DOHH2 (cell line): Measurements from ENCODE around the gene PLPP3.

ENCODE experiments used
- CTCF ChIP-seq: fragments of 200-600 bp; sonication (generic); IDR thresholded peaks from one replicate; pipeline ENCODE4 v1.5.1; 2014; ENCODE audit warnings: antibody characterized with exemption, mild to moderate bottlenecking, low read depth, low read length; ENCODE audit not compliant: poor library complexity, severe bottlenecking
- EZH2phosphoT487 ChIP-seq: fragments of 200-600 bp; sonication (generic); IDR thresholded peaks from 2 replicates; pipeline ENCODE4 v1.6.1; 2017; ENCODE audit warnings: borderline replicate concordance, mild to moderate bottlenecking, antibody characterized with exemption, low read length, moderate library complexity, mixed read lengths

- TF ChIP-seq CTCF (no peak), EZH2phosphoT487 (no peak)
Measured at GRCh38 chr1:56583957-56584468, 4.7 kb upstream of the PLPP3 start.
